MM.1S (cell line): Measurements from ENCODE around the gene YPEL2.
A peak's percentile ranks its signal among the peaks of the same experiment; 100 is the strongest.

ENCODE experiments used
- DNase-seq: peaks from one replicate; pipeline ENCODE4 v3.0.0-alpha.2; 2015
- H2AFZ ChIP-seq: fragments of 300-600 bp; sonication (generic); 2 replicates; pipeline ENCODE4 v1.6.0; 2016; ENCODE audit warnings: antibody characterized with exemption, low read length
- H3F3A ChIP-seq: fragments of 300-600 bp; sonication (generic); 2 replicates; pipeline ENCODE4 v1.6.1; 2016; ENCODE audit warnings: mild to moderate bottlenecking, antibody characterized with exemption, low read length, moderate library complexity, mixed read lengths; ENCODE audit not compliant: insufficient read depth
- H3K27ac ChIP-seq: fragments of 300-600 bp; sonication (generic); 2 replicates; pipeline ENCODE4 v1.5.1; 2016; ENCODE audit warnings: mild to moderate bottlenecking, low read length
- H3K27me3 ChIP-seq: fragments of 300-600 bp; sonication (generic); replicated peaks from 2 replicates; pipeline ENCODE4 v1.6.0; 2016; ENCODE audit warnings: low read length; ENCODE audit not compliant: insufficient read depth
- H3K36me3 ChIP-seq: fragments of 300-600 bp; sonication (generic); replicated peaks from 2 replicates; pipeline ENCODE4 v1.6.1; 2016; ENCODE audit warnings: mild to moderate bottlenecking, low read length, mixed read lengths; ENCODE audit not compliant: insufficient read depth
- H3K4me1 ChIP-seq: fragments of 300-600 bp; sonication (generic); 2 replicates; pipeline ENCODE4 v1.6.1; 2016; ENCODE audit warnings: low read length, mixed read lengths
- H3K4me2 ChIP-seq: fragments of 300-600 bp; sonication (generic); 2 replicates; pipeline ENCODE4 v1.6.0; 2016; ENCODE audit warnings: low read depth, low read length
- H3K4me3 ChIP-seq: fragments of 300-600 bp; sonication (generic); 2 replicates; pipeline ENCODE4 v1.5.1; 2016; ENCODE audit warnings: low read length, mixed read lengths
- H3K79me2 ChIP-seq: fragments of 300-600 bp; sonication (generic); 2 replicates; pipeline ENCODE4 v1.6.1; 2016; ENCODE audit warnings: mixed run types, low read length, mixed read lengths
- H3K9ac ChIP-seq: fragments of 300-600 bp; sonication (generic); 2 replicates; pipeline ENCODE4 v1.6.1; 2016; ENCODE audit warnings: low read length, mixed read lengths
- H3K9me2 ChIP-seq: fragments of 300-600 bp; sonication (generic); replicated peaks from 2 replicates; pipeline ENCODE4 v1.6.1; 2016; ENCODE audit warnings: mild to moderate bottlenecking, low read length, mixed read lengths; ENCODE audit not compliant: insufficient read depth
- H3K9me3 ChIP-seq: fragments of 300-600 bp; sonication (generic); replicated peaks from 2 replicates; pipeline ENCODE4 v1.6.1; 2016; ENCODE audit warnings: mild to moderate bottlenecking, low read length, mixed read lengths; ENCODE audit not compliant: insufficient read depth
- H4K20me1 ChIP-seq: fragments of 300-600 bp; sonication (generic); 2 replicates; pipeline ENCODE4 v1.6.1; 2016; ENCODE audit warnings: mild to moderate bottlenecking, low read length, moderate library complexity, mixed read lengths; ENCODE audit not compliant: insufficient read depth
- EZH2 ChIP-seq: fragments of 300-600 bp; sonication (generic); optimal IDR thresholded peaks from 2 replicates; pipeline ENCODE3; 2017; ENCODE audit warnings: low read depth, mild to moderate bottlenecking, antibody characterized with exemption, low read length, mixed read lengths
- EZH2phosphoT487 ChIP-seq: fragments of 300-600 bp; sonication (generic); IDR thresholded peaks from 2 replicates; pipeline ENCODE4 v1.6.1; 2018; ENCODE audit warnings: antibody characterized with exemption, low read length
- TF ChIP-seq, protein P1 (sequence below): fragments of 300-600 bp; sonication (generic); IDR thresholded peaks from 2 replicates; pipeline ENCODE4 v1.5.1; 2016; ENCODE audit warnings: antibody characterized with exemption, low read length, mixed read lengths

YPEL2 gene

GRCh38 chr17:59371416-59372100 lies 40.1 kb downstream of the YPEL2 start:
- H3K4me1 ChIP-seq = peaks cover 63% of the 10 kb centered on the region
- peak overlapping the region; percentile 36; the same call in 1 of the 2 replicates for H3K9ac ChIP-seq
- no peaks in the 10 kb centered on the region for H3K36me3 ChIP-seq
- H3K9me2 ChIP-seq = no peaks in the 10 kb centered on the region
- DNase-seq = no peak
- peaks cover 10% of the 10 kb centered on the region; the same call in 1 of the 2 replicates for H3K79me2 ChIP-seq
- H3K27me3 ChIP-seq = no peaks in the 10 kb centered on the region
- TF ChIP-seq EZH2phosphoT487 (no peak), EZH2 (no peak)
- TF ChIP-seq, protein P1, sequence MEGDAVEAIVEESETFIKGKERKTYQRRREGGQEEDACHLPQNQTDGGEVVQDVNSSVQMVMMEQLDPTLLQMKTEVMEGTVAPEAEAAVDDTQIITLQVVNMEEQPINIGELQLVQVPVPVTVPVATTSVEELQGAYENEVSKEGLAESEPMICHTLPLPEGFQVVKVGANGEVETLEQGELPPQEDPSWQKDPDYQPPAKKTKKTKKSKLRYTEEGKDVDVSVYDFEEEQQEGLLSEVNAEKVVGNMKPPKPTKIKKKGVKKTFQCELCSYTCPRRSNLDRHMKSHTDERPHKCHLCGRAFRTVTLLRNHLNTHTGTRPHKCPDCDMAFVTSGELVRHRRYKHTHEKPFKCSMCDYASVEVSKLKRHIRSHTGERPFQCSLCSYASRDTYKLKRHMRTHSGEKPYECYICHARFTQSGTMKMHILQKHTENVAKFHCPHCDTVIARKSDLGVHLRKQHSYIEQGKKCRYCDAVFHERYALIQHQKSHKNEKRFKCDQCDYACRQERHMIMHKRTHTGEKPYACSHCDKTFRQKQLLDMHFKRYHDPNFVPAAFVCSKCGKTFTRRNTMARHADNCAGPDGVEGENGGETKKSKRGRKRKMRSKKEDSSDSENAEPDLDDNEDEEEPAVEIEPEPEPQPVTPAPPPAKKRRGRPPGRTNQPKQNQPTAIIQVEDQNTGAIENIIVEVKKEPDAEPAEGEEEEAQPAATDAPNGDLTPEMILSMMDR = no peak
- H2AFZ ChIP-seq = peak overlapping the region; percentile 38
- H3K4me3 ChIP-seq = peak overlapping the region; percentile 14; the same call in 1 of the 2 replicates
- peak overlapping the region; percentile 76; the same call in 1 of the 2 replicates for H3K27ac ChIP-seq
- no peaks in the 10 kb centered on the region for H3K9me3 ChIP-seq
- H3K4me2 ChIP-seq = peak overlapping the region; percentile 60
- no peaks in the 10 kb centered on the region for H4K20me1 ChIP-seq
- peaks cover 31% of the 10 kb centered on the region for H3F3A ChIP-seq

DNA sequence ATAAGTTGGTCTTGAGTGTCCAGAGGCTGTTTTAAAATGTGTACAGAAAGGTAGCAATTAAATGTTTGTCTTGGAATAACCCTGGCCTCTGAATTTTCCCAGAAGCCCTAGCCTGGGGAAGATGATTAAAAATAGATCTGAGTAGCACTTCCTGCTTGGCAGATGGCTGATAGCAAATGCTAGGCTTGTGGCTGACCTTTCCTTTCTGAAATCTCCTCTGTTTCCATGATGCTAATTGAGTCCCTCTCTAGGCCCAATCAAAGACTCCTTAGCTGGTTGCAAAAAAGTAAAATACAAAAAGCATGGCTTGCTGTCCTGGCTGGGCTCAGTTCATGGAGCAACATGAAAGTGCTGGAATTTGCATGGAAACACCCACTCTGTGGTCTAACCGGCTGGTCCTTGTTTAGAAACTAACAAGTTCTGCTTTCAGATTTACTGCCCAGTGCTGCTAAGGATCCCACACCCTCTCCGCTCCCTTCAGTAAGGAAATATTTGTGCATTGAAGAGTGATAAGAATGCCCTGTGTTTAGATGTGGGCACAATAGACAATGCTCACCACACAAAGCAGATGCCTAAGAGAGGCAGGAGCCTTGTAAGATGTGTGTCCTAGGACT lies 40.8 kb downstream of the YPEL2 start:
- Histone ChIP-seq H3K9ac (peak overlapping the region; percentile 36; the same call in 1 of the 2 replicates), H3K27me3 (no peaks in the 10 kb centered on the region), H3K4me3 (peak overlapping the region; percentile 14; the same call in 1 of the 2 replicates), H3K36me3 (no peaks in the 10 kb centered on the region), H3F3A (peaks cover 31% of the 10 kb centered on the region), H4K20me1 (no peaks in the 10 kb centered on the region), H2AFZ (peak overlapping the region; percentile 38), H3K4me2 (peak overlapping the region; percentile 60), H3K27ac (peak overlapping the region; percentile 76), H3K79me2 (peaks cover 10% of the 10 kb centered on the region; the same call in 1 of the 2 replicates), H3K9me3 (no peaks in the 10 kb centered on the region), H3K9me2 (no peaks in the 10 kb centered on the region), H3K4me1 (peaks cover 61% of the 10 kb centered on the region)
- DNase-seq = peak; percentile 64
- TF ChIP-seq EZH2 (no peak), EZH2phosphoT487 (no peak)
- TF ChIP-seq, protein P1 = no peak

DNA sequence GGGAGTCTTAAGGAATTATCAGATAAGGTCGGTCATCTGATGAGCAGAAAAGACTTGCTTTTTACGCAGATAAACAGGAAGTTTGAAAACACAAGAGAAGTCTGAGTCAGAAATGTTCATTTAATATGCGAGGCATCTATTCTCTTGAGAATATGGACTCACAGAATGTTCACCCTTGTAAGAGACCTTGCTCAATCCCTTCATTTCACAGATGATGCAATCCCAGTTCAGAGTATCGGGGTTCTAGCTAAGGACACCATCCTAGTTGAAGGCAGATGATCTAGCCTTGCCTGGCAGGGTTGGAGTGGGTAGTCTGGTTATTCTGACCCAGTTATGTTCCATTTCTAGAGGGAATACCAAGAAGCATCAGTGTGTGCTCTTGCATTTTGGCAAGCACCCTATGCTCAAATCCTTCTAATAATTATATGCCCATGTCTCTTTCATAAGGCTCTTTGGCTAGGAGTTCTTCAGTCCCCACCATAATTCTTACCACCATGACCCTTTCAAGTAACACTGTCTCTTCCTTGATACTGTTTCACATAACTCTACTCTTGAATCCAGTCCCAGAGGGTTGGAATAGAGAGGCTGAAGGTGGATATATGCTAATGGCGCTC lies 42.5 kb downstream of the YPEL2 start:
- peaks cover 12% of the 10 kb centered on the region; the same call in 1 of the 2 replicates for H3K79me2 ChIP-seq
- peaks cover 31% of the 10 kb centered on the region for H3F3A ChIP-seq
- DNase-seq = no peak
- no peaks in the 10 kb centered on the region for H3K36me3 ChIP-seq
- H3K9me3 ChIP-seq = no peaks in the 10 kb centered on the region
- H3K4me2 ChIP-seq = no peak overlapping the region
- no peak overlapping the region for H3K9ac ChIP-seq
- no peak overlapping the region for H2AFZ ChIP-seq
- TF ChIP-seq EZH2phosphoT487 = no peak
- TF ChIP-seq, protein P1 = no peak
- no peak for TF ChIP-seq EZH2
- H3K27ac ChIP-seq = no peak overlapping the region
- no peaks in the 10 kb centered on the region for H3K27me3 ChIP-seq
- H3K4me3 ChIP-seq = no peak overlapping the region
- no peaks in the 10 kb centered on the region for H3K9me2 ChIP-seq
- H3K4me1 ChIP-seq = peaks cover 61% of the 10 kb centered on the region
- H4K20me1 ChIP-seq = no peaks in the 10 kb centered on the region
